ENCODE data around the gene ZNF438.

Gene ZNF438

GRCh38 chr10:31011017-31011664 lies 20.5 kb downstream of the ZNF438 start:
- no peak for DNase-seq

- no peak for DNase-seq
Observed at GRCh38 chr10:31010062-31010461, 21.6 kb downstream of the ZNF438 start.

DNA sequence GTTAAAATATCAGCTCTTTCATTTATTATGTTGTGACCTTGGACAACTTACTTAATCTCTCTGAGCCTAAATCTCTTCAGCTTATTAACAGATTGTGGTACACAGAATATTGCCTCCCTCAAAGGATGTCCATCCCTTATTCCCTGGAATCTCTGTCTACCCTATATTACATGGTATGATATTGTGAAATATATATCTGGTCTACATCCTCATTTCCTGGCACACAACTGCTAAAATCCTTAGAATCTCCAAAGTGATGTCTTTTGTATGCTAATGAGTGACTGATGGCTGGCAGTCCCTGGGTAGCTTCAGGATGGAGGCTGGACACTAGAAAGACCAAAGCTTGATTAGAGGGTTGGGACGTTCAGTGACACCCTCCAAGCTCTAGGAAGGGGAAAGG lies 25.8 kb downstream of the ZNF438 start:
- no peak for DNase-seq

GRCh38 chr10:31004611-31005193 lies 27.0 kb downstream of the ZNF438 start:
- DNase-seq: no peak

DNA sequence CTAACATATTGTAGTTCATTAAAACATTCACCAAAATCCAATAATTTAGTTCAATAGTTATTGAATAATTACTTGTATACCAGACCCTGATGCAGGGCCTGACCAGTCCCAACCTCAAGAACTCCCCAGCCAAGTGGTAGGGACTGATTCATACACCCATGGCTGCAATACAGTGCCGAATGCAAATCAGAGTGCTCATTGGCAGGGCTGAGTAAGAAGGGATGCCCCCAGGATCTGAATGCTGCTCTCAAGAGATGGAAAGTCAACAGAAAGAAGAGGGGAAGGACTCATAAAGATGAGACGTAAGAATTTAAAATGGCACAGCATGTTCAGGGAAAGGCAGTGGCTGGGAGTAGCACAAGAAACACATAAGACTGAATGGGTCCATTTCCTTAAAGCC lies 29.9 kb downstream of the ZNF438 start:
- no peak for DNase-seq

GRCh38 chr10:31000867-31001266 lies 30.8 kb downstream of the ZNF438 start:
- DNase-seq: no peak

DNA sequence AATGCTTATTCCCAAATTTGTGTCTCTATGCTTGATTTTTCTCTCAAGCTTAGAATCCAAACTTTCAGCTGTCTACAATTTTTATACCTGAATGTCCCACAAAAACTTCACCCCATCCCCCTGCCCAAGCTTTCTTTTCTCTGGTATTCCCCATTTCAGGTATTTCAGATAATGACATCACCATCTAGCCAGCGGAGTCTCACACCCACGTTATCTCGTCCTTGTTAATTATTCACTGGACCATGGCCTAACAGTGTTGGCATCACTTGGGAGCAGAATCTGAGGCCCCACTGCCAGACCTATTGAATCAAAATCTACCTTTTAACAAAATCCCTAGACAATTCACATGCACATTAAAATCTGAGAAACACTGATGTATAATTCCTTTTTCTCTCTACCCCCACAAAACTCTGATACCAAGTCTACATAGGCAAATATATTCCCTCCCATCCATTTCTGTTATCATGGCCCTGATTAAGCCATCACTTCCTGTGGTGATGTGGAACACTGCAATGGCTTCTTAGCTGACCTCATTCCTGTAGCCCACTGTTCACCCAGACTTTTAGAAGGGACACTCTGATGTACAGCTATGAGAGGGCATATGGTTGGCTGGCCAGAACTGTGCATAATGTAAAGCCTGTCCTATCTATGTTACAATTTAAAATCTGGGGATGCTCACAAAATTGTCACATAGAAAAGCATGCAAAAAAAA lies 31.4 kb downstream of the ZNF438 start:
- no peak for DNase-seq

GRCh38 chr10:30999070-30999712 lies 32.5 kb downstream of the ZNF438 start:
- no peak for DNase-seq

- DNase-seq: no peak
Observed at GRCh38 chr10:30997536-30998235, 34.0 kb downstream of the ZNF438 start.

DNA sequence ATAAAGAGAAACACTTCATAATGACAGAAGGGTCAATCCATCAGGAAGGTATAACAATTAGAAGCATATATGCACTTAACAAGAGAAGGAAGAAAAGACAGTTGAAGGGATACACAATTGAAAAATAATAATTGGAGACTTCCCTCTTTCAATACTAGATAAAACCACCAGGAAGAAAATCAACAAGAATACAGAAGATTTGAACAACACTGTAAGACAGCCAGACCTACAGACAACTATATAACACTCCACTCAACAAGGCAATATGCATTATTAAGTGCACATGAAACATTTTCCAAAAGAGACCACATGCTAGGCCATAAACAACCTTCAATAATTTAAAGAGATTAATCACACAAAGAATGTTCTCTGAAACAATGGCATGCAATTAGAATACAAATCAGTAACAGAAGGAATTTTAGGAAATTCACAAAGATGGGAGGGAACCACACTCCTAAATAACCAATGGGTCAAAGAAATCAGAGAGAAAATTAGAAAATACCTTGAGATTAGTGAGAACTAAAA lies 35.1 kb downstream of the ZNF438 start:
- no peak for DNase-seq

DNA sequence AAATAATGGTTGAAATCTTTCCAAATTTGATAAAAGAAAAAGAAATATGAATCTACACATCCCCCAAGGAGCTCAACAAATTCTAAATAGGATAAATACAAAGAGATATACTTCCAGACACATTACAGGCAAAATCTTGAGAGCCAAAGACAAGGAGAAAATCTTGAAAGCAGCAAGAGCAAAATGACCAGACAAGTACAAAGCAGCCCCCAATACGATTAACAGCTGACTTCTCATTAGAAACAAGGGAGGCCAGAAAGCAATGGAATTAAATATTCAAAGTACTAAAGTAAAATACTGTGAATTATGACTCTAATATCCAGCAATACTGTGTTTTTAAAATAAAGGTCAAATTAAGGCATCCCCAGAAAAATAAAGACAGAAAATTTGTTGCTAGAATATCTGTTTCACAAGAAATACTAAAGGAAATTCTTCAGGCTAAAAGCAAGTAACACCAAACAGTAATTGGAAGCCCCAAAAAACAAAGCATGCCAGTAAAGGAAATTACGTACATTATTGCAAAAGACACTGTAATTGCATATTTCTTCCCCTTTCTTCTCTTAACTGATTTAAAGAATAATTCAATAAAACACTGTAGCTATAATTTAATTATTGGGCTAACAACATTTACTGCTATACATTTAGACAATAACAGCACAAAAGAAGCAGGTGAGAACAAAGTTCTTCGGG lies 36.4 kb downstream of the ZNF438 start:
- DNase-seq: no peak

DNA sequence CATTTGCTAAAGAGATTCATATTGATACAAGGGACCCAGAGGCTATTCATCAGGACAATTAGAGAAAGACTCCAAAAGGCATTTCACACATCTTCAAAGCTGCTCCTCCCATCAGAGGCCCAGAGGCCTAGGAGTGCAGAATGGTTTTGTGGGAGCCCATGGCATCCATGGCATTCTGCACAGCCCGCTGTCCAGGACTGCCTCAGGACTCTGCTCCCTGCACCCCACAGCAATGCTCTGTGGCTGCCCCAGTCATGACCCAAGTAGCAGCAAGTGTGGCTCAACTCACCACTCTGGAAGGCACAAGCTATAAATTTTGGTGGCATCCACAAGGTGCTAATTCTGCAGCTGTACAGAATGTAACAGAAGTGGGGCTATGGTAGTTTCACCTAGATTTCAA lies 38.5 kb downstream of the ZNF438 start:
- no peak for DNase-seq

- no peak for DNase-seq
Observed at GRCh38 chr10:30992681-30993080, 39.0 kb downstream of the ZNF438 start.

- DNase-seq: no peak
Observed at GRCh38 chr10:30991647-30992011, 40.0 kb downstream of the ZNF438 start.

DNA sequence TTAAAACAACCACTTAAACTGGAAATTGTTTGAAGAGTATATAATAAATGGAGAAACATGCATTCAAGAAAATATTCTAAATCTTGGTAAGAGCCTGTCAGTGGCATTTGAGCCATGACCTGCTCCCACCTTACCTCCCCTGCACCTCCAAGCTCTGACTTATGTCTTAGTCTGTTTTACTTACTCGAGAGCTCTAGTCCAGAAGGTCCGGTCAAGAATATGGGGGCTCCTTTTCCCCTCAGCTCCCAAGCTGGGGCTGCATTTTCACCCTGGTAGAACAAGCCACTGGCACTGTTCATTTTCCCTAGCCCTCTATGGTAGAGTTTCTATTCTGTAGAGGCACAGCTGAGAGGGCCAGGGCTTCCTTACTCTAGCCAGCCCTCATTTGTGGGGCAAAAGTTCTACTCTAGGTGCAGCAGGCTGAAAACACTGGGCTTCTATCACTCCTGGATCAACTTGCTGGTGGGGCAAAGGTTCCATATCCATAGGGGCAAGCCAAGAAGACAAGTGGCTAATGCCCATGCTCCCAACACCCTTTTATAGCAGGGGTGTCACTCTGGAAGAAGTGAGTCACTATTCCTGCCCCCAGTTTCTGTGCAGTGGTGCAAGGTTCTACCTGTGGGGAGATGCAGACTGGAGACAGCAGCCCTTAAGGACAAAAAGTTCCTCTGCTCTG lies 40.6 kb downstream of the ZNF438 start:
- DNase-seq: no peak

- no peak for DNase-seq
Observed at GRCh38 chr10:30990351-30990750, 41.3 kb downstream of the ZNF438 start.

GRCh38 chr10:30988831-30989435 lies 42.7 kb downstream of the ZNF438 start:
- no peak for DNase-seq

DNA sequence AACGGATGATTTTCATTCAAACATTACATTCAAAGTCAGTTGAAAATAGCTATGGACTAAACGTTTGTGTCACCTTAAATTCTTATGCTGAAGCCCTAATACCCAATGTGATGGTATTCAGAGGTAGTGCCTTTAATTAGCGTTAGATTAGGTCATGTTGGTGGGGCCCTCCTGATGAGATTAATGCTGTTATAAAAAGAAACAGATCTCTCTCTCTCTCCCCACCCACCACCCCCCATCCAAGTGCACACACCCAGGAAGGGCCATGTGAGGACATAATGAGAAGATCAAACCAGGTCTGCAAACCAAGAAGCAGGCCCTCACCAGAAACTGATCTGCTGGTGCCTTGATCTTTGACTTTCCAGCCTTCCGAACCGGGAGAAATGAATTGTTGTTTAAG lies 44.2 kb downstream of the ZNF438 start:
- no peak for DNase-seq

DNA sequence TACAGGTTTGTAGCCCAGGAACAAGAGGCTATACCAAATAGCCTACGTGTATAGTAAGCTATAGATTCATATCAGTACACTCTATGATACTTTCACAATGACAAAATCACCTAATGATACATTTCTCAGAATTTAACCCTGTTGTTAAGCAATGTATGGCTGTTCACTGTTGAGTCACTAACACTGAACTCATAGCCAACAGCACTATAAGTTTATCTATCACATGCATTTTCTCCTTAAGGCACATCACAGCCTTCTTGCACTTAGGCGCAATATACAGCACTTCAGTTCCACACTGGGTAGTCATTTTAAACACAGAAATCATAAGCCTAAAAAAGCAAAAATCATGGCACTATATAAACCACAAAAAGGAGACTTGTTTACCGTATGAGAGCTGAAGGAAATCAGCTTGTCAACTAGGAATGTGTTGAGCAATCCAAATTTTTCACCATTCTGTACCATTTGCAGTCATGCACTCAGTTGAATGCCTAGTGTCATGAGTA lies 45.6 kb downstream of the ZNF438 start:
- DNase-seq: no peak

- no peak for DNase-seq
Observed at GRCh38 chr10:30985512-30985911, 46.2 kb downstream of the ZNF438 start.

Data from activated CD8-positive, alpha-beta memory T cell treated with anti-CD3 and anti-CD28 coated beads, Interleukin-2, amount 50 U/mL, for 48 hours (primary cell).